Smooth muscle cell (in vitro differentiated cells): ENCODE data around the gene KLHL29. TPM values are rescaled to one million over a fixed set of nuclear protein-coding genes. Genes with fewer than 3 reads are reported as not detected.
A peak's percentile ranks its signal among the peaks of the same experiment; 100 is the strongest.

Experiments
- DNase-seq: peaks from one replicate; lab custom pipeline; 2025; ENCODE audit not compliant: unreplicated experiment; lab: John Stamatoyannopoulos, UW
- H2AFZ ChIP-seq: fragments of 200-600 bp; sonication (generic); 2 replicates; pipeline ENCODE4 v1.6.0; 2016; ENCODE audit warnings: antibody characterized with exemption, low read depth, mild to moderate bottlenecking
- H3F3A ChIP-seq: fragments of 200-600 bp; sonication (generic); 2 replicates; pipeline ENCODE4 v1.6.0; 2017; ENCODE audit warnings: antibody characterized with exemption, low read depth
- H3K27ac ChIP-seq: fragments of 200-600 bp; sonication (generic); 2 replicates; pipeline ENCODE4 v1.5.1; 2016; ENCODE audit warnings: low read depth, mild to moderate bottlenecking
- H3K27me3 ChIP-seq: fragments of 200-600 bp; sonication (generic); 2 replicates; pipeline ENCODE4 v1.6.1; 2016; ENCODE audit warnings: low read depth, mild to moderate bottlenecking
- H3K36me3 ChIP-seq: fragments of 200-600 bp; sonication (generic); 2 replicates; pipeline ENCODE4 v1.5.1; 2016; ENCODE audit warnings: low read depth
- H3K4me1 ChIP-seq: fragments of 200-600 bp; sonication (generic); 2 replicates; pipeline ENCODE4 v1.5.1; 2016; ENCODE audit warnings: low read depth
- H3K4me2 ChIP-seq: fragments of 200-600 bp; sonication (generic); 2 replicates; pipeline ENCODE4 v1.6.0; 2016; ENCODE audit warnings: mild to moderate bottlenecking
- H3K4me3 ChIP-seq: fragments of 200-600 bp; sonication (generic); 2 replicates; pipeline ENCODE4 v1.5.1; 2016; ENCODE audit warnings: mild to moderate bottlenecking
- H3K79me2 ChIP-seq: fragments of 200-600 bp; sonication (generic); 2 replicates; pipeline ENCODE4 v1.6.0; 2016; ENCODE audit warnings: low read depth, mild to moderate bottlenecking
- H3K9ac ChIP-seq: fragments of 200-600 bp; sonication (generic); 2 replicates; pipeline ENCODE4 v1.6.0; 2016; ENCODE audit warnings: low read depth
- H3K9me3 ChIP-seq: fragments of 200-600 bp; sonication (generic); replicated peaks from 2 replicates; pipeline ENCODE4 v1.5.1; 2016; ENCODE audit warnings: low read depth
- H4K20me1 ChIP-seq: fragments of 200-600 bp; sonication (generic); 2 replicates; pipeline ENCODE4 v1.6.0; 2016; ENCODE audit warnings: low read depth
- CTCF ChIP-seq: fragments of 200-600 bp; sonication (generic); IDR thresholded peaks from 2 replicates; pipeline ENCODE4 v1.5.1; 2017; ENCODE audit warnings: borderline replicate concordance, mild to moderate bottlenecking, antibody characterized with exemption; ENCODE audit not compliant: insufficient read depth, poor library complexity, severe bottlenecking
- WGBS: methylation state at CpG from one replicate; pipeline ENCODE4 v1.1.7; 2016; ENCODE audit warnings: low lambda C conversion rate; 5-methylcytosine and 5-hydroxymethylcytosine counted together
- polyA plus RNA-seq: library from polyadenylated mRNA; unstranded; fragments of >200 nt; fragmentation: Nextera tagmentation; extraction: Ambion mirVana; gene quantifications from 2 replicates; pipeline ENCODE4 v1.2.1, GENCODE V29; 2016
- total RNA-seq: library from RNA; depleted of rRNA; stranded (reverse); fragments of >200 nt; gene quantifications from 2 replicates; pipeline ENCODE4 v1.2.3, GENCODE V29; 2014

The KLHL29 gene
- total and polyA plus RNA-seq, 2 experiments from 2014 or later, result 3.1 to 6.6 TPM

GRCh38 chr2:23414106-23414505 is 29.1 kb downstream of the KLHL29 start:
- Histone ChIP-seq H3K4me1 (peaks cover 16% of the 10 kb centered on the region), H3K4me2 (peak overlapping the region; percentile 9)
- 72% methylated on average over 8 of the region's 8 CpGs for WGBS

GRCh38 chr2:23414871-23415270 is 29.9 kb downstream of the KLHL29 start:
- H3F3A ChIP-seq, result peaks cover 7% of the 10 kb centered on the region
- no peak overlapping the region for H3K27ac ChIP-seq
- H3K27me3 ChIP-seq, result no peaks in the 10 kb centered on the region
- 88% methylated on average over 4 of the region's 4 CpGs for WGBS
- no peaks in the 10 kb centered on the region for H4K20me1 ChIP-seq
- TF ChIP-seq CTCF, result peak; percentile 16
- DNase-seq, result no peak
- no peak overlapping the region for H2AFZ ChIP-seq
- peaks cover 22% of the 10 kb centered on the region for H3K4me1 ChIP-seq
- H3K9ac ChIP-seq, result no peak overlapping the region
- H3K9me3 ChIP-seq, result no peaks in the 10 kb centered on the region
- no peak overlapping the region for H3K4me2 ChIP-seq
- H3K4me3 ChIP-seq, result no peak overlapping the region
- no peaks in the 10 kb centered on the region for H3K36me3 ChIP-seq
- peaks cover 7% of the 10 kb centered on the region for H3K79me2 ChIP-seq

More at GRCh38 chr2:23414106-23414505, 29.1 kb downstream of the KLHL29 start:
- Histone ChIP-seq H3K9ac (no peak overlapping the region), H2AFZ (no peak overlapping the region), H3K27me3 (no peaks in the 10 kb centered on the region), H3K79me2 (peaks cover 10% of the 10 kb centered on the region), H3K36me3 (no peaks in the 10 kb centered on the region), H3K9me3 (no peaks in the 10 kb centered on the region), H4K20me1 (no peaks in the 10 kb centered on the region), H3F3A (peaks cover 2% of the 10 kb centered on the region), H3K27ac (peak overlapping the region; percentile 23), H3K4me3 (no peak overlapping the region)
- DNase-seq, result no peak
- no peak for TF ChIP-seq CTCF

GRCh38 chr2:23417310-23417709 is 32.3 kb downstream of the KLHL29 start:
- Histone ChIP-seq H3K27me3 (no peaks in the 10 kb centered on the region), H3F3A (peaks cover 7% of the 10 kb centered on the region), H3K27ac (no peak overlapping the region), H3K4me3 (no peak overlapping the region), H3K79me2 (no peaks in the 10 kb centered on the region), H3K9me3 (no peaks in the 10 kb centered on the region), H3K9ac (no peak overlapping the region), H3K4me1 (peaks cover 22% of the 10 kb centered on the region), H3K36me3 (no peaks in the 10 kb centered on the region), H2AFZ (no peak overlapping the region), H4K20me1 (no peaks in the 10 kb centered on the region), H3K4me2 (no peak overlapping the region)
- no peak for TF ChIP-seq CTCF
- DNase-seq, result no peak
- 96% methylated on average over 12 of the region's 12 CpGs for WGBS

GRCh38 chr2:23418056-23418455 is 33.1 kb downstream of the KLHL29 start:
- peak overlapping the region; percentile 47 for H3K4me2 ChIP-seq
- DNase-seq, result no peak
- no peak overlapping the region for H2AFZ ChIP-seq
- H3K9ac ChIP-seq, result no peak overlapping the region
- H3F3A ChIP-seq, result peaks cover 7% of the 10 kb centered on the region
- peak overlapping the region; percentile 85 for H3K27ac ChIP-seq
- WGBS, result 57% methylated on average over 5 of the region's 5 CpGs
- H3K4me3 ChIP-seq, result no peak overlapping the region
- H4K20me1 ChIP-seq, result no peaks in the 10 kb centered on the region
- no peaks in the 10 kb centered on the region for H3K79me2 ChIP-seq
- no peaks in the 10 kb centered on the region for H3K9me3 ChIP-seq
- TF ChIP-seq CTCF, result no peak
- no peaks in the 10 kb centered on the region for H3K27me3 ChIP-seq
- peaks cover 25% of the 10 kb centered on the region for H3K4me1 ChIP-seq
- H3K36me3 ChIP-seq, result no peaks in the 10 kb centered on the region
